GM23338 (cell line): ENCODE data around the gene C14orf180.

Experiments used
- CTCF ChIP-seq, 2 experiments: fragments of 200-600 bp in 1 of 2; sonication (generic) in 1 of 2; conservative IDR thresholded peaks; 2 replicates each; pipeline versions ENCODE4 v1.5.1 to v1.6.1; 2016 to 2017; ENCODE audit warnings: antibody characterized with exemption in 2 of 2, low read depth in 2 of 2, mild to moderate bottlenecking in 2 of 2, moderate library complexity in 1 of 2
- EZH2phosphoT487 ChIP-seq: fragments of 200-600 bp; sonication (generic); IDR thresholded peaks from one replicate; pipeline ENCODE4 v1.8.1; 2018; ENCODE audit warnings: antibody characterized with exemption; ENCODE audit not compliant: unreplicated experiment
- POLR2AphosphoS5 ChIP-seq: IDR thresholded peaks from 2 replicates; pipeline ENCODE4 v1.6.1; 2016; ENCODE audit warnings: antibody characterized with exemption, low read depth

- TF ChIP-seq POLR2AphosphoS5 (no peak), EZH2phosphoT487 (no peak), CTCF (conservative IDR thresholded peaks at IDR 0.05; ENCODE audit: low read depth in 2 of 2) (no peak)
Observed at GRCh38 chr14:104601786-104602185, 22.2 kb downstream of the C14orf180 start.
